ENCODE measurements around the gene SLC4A11. TPM values are rescaled to one million over a fixed set of nuclear protein-coding genes. Genes with fewer than 3 reads are reported as not detected.

SLC4A11 gene
- polyA plus RNA-seq, 1 of the 3 experiments (the other 2 are of a cell fraction): 2.7 TPM

DNA sequence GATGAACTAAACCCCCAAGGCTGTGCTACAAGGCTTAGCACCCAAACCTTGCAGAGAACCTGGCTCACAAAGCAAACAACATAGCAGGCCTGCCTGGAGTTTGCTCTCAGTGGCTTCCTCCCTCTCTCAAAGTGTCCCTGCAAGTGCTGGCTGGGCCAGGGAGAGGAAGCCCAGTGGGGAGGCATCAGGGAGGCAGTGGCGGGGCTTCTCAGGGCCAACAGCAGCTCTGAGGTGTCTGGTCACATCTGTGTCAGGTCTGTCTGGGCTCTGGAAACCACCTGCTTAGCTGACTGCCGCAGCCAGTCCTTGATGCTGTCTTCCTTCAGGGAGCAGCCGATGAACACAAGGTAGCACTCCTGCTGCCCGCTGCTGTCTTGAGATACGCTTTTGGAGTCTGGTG, 16.7 kb upstream of the SLC4A11 start (continued):
- TF ChIP-seq TEAD4 (IDR thresholded peaks at IDR 0.05; ENCODE audit: borderline replicate concordance, insufficient read depth) (no peak), PBX3 (IDR thresholded peaks at IDR 0.05) (no peak), EZH2phosphoT487 (IDR thresholded peaks at IDR 0.05; ENCODE audit: borderline replicate concordance, low read depth) (no peak)

DNA sequence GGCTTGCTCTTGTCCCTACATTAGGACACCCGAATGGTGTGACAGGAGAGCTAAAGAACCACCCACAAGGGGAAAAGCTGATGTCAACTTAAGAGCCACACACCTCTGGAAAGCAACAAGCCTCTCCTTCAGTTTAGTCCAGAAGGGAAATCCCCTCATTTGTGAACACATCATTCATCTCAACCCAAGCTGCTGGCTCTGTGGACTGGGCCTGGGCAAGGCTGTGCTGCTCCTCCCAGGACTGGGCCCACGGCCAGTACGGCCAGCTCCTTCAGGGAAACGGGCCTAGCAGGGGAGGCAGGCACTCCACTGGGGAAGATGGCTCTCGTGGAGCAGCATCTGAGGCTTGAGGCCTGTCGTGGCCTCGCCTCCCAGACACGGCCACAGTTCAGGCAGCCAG, 12.8 kb upstream of the SLC4A11 start:
- 100% methylated on average over 1 of the region's 8 CpGs for WGBS (ENCODE audit: low lambda C conversion rate)
- POLR2A ChIA-PET: no interaction called here
- H3K36me3 ChIP-seq (replicated peaks in 1 of 2; ENCODE audit: control insufficient read depth in 1 of 2, insufficient read depth in 2 of 2, low read length in 1 of 2): peaks cover 8 to 44% of the 10 kb centered on the region in 2 experiments

More for the DNA sequence above, 12.8 kb upstream of the SLC4A11 start:
- no peaks in the 10 kb centered on the region for H3K9me2 ChIP-seq
- no peak overlapping the region for H2AFZ ChIP-seq (ENCODE audit: low read depth)
- no peaks in the 10 kb centered on the region for H3K27me3 ChIP-seq (ENCODE audit: insufficient read depth)
- H3F3A ChIP-seq (replicated peaks; ENCODE audit: insufficient read depth): no peaks in the 10 kb centered on the region
- H3K79me2 ChIP-seq (ENCODE audit: insufficient read depth): no peaks in the 10 kb centered on the region
- H3K4me1 ChIP-seq (ENCODE audit: control insufficient read depth in 1 of 2, insufficient read depth in 2 of 2, low read depth in 1 of 2, low read length in 1 of 2): no peaks in the 10 kb centered on the region
- H3K9ac ChIP-seq: no peak overlapping the region
- DNase-seq: no peak
- no peak overlapping the region for H3K4me2 ChIP-seq
- CTCF ChIA-PET: interaction anchor here (1.0 to 3.3 kb wide), 5 partner anchors 12 to 78 kb away, joined by 3 to 16 read pairs (median 4); partner anchors contain the start of gene SLC4A11
- TF ChIP-seq, protein P1, sequence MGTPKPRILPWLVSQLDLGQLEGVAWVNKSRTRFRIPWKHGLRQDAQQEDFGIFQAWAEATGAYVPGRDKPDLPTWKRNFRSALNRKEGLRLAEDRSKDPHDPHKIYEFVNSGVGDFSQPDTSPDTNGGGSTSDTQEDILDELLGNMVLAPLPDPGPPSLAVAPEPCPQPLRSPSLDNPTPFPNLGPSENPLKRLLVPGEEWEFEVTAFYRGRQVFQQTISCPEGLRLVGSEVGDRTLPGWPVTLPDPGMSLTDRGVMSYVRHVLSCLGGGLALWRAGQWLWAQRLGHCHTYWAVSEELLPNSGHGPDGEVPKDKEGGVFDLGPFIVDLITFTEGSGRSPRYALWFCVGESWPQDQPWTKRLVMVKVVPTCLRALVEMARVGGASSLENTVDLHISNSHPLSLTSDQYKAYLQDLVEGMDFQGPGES (IDR thresholded peaks at IDR 0.05; ENCODE audit: low read depth, low read length): no peak
- TF ChIP-seq YY1 (IDR thresholded peaks at IDR 0.05; ENCODE audit: low read depth) (no peak), ELF1 (IDR thresholded peaks at IDR 0.05) (no peak), TEAD4 (IDR thresholded peaks at IDR 0.05; ENCODE audit: borderline replicate concordance, insufficient read depth) (no peak), MXI1 (IDR thresholded peaks at IDR 0.05; ENCODE audit: low read depth, low read length) (no peak), PBX3 (IDR thresholded peaks at IDR 0.05) (no peak), EZH2phosphoT487 (IDR thresholded peaks at IDR 0.05; ENCODE audit: borderline replicate concordance, low read depth) (no peak), RCOR1 (IDR thresholded peaks at IDR 0.05; ENCODE audit: low read length) (no peak), CTCF (IDR thresholded peaks at IDR 0.05) (no peak)
- TF ChIP-seq, protein P2, sequence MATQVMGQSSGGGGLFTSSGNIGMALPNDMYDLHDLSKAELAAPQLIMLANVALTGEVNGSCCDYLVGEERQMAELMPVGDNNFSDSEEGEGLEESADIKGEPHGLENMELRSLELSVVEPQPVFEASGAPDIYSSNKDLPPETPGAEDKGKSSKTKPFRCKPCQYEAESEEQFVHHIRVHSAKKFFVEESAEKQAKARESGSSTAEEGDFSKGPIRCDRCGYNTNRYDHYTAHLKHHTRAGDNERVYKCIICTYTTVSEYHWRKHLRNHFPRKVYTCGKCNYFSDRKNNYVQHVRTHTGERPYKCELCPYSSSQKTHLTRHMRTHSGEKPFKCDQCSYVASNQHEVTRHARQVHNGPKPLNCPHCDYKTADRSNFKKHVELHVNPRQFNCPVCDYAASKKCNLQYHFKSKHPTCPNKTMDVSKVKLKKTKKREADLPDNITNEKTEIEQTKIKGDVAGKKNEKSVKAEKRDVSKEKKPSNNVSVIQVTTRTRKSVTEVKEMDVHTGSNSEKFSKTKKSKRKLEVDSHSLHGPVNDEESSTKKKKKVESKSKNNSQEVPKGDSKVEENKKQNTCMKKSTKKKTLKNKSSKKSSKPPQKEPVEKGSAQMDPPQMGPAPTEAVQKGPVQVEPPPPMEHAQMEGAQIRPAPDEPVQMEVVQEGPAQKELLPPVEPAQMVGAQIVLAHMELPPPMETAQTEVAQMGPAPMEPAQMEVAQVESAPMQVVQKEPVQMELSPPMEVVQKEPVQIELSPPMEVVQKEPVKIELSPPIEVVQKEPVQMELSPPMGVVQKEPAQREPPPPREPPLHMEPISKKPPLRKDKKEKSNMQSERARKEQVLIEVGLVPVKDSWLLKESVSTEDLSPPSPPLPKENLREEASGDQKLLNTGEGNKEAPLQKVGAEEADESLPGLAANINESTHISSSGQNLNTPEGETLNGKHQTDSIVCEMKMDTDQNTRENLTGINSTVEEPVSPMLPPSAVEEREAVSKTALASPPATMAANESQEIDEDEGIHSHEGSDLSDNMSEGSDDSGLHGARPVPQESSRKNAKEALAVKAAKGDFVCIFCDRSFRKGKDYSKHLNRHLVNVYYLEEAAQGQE (IDR thresholded peaks at IDR 0.05; ENCODE audit: low read depth, low read length): no peak
- TF ChIP-seq, protein P3, sequence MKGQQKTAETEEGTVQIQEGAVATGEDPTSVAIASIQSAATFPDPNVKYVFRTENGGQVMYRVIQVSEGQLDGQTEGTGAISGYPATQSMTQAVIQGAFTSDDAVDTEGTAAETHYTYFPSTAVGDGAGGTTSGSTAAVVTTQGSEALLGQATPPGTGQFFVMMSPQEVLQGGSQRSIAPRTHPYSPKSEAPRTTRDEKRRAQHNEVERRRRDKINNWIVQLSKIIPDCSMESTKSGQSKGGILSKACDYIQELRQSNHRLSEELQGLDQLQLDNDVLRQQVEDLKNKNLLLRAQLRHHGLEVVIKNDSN (IDR thresholded peaks at IDR 0.05; ENCODE audit: borderline replicate concordance, low read depth): no peak
- H3K4me3 ChIP-seq (ENCODE audit: low read depth in 2 of 2, low read length in 1 of 2): no peak overlapping the region
- no peaks in the 10 kb centered on the region for H4K20me1 ChIP-seq (ENCODE audit: insufficient read depth)
- H3K27ac ChIP-seq (ENCODE audit: low read depth in 2 of 2, low read length in 1 of 2): no peak overlapping the region
- H3K9me3 ChIP-seq: no peaks in the 10 kb centered on the region
